K562 (cell line): ENCODE results near the gene TAF4. TPM values are rescaled to one million over a fixed set of nuclear protein-coding genes. Genes with fewer than 3 reads are reported as not detected.

Experiments
- BHLHE40 ChIP-seq: IDR thresholded peaks from 2 replicates; pipeline ENCODE4 v1.6.1; 2011; ENCODE audit warnings: low read length, improper control_type of control experiment
- CC2D1A ChIP-seq: fragments of 450-650 bp; IDR thresholded peaks from 2 replicates; pipeline ENCODE4 v1.6.1; 2017; ENCODE audit warnings: mild to moderate bottlenecking
- PTTG1 ChIP-seq: fragments of 450-650 bp; IDR thresholded peaks from 2 replicates; pipeline ENCODE4 v1.6.1; 2016; ENCODE audit warnings: low read depth, mild to moderate bottlenecking, missing genetic modification characterization, missing compliant biosample characterization
- SMARCC2 ChIP-seq: fragments of 450-650 bp; IDR thresholded peaks from 2 replicates; pipeline ENCODE4 v1.6.1; 2017; ENCODE audit warnings: antibody characterized with exemption, moderate library complexity, mild to moderate bottlenecking, low read depth
- TBP ChIP-seq: optimal IDR thresholded peaks from 2 replicates; pipeline ENCODE3; 2011; ENCODE audit warnings: low read depth, low read length, improper control_type of control experiment
- ZNF121 ChIP-seq: sonication (generic); formaldehyde crosslinking; conservative IDR thresholded peaks from 2 replicates; pipeline ENCODE4 v1.8.0; 2022; ENCODE audit warnings: missing genetic modification reagents
- ZNF134 ChIP-seq: fragments of 250-450 bp; sonication (Bioruptor Pico); conservative IDR thresholded peaks from 2 replicates; pipeline ENCODE4 v1.4.0; 2020
- polyA plus RNA-seq, 8 experiments: library from polyadenylated mRNA; depleted of rRNA in 4 of 8; stranded (reverse) in 5 of 8; unstranded in 3 of 8; fragments of >200 nt; fragmentation: Nextera tagmentation in 2 of 8; fragmentation: Illumina TruSeq in 1 of 8; extraction: Ambion mirVana in 2 of 8; extraction: Trizol in 1 of 8; gene quantifications; 2 replicates each; pipeline versions ENCODE4 v1.2.1 to v1.2.3, GENCODE V29; 2011 to 2014; ENCODE audit warnings: inconsistent platforms in 1 of 8, missing spikeins in 1 of 8
- total RNA-seq, 7 experiments: library from RNA; depleted of rRNA in 6 of 7; stranded (reverse); fragments of >200 nt in 6 of 7; fragmentation: Illumina TruSeq in 2 of 7; extraction: Trizol in 2 of 7; gene quantifications; 2 replicates each; pipeline versions ENCODE4 v1.2.1 to v1.2.3, GENCODE V29; 2011 to 2021; ENCODE audit warnings: low replicate concordance in 1 of 7
- TF ChIP-seq, protein P1 (sequence below): fragments of 250-450 bp; sonication (Bioruptor Pico); IDR thresholded peaks from 2 replicates; pipeline ENCODE4 v1.8.0; 2022; ENCODE audit warnings: moderate library complexity, mild to moderate bottlenecking, inconsistent platforms
- TF ChIP-seq, protein P2 (sequence below): fragments of 450-650 bp; IDR thresholded peaks from 2 replicates; pipeline ENCODE4 v1.6.1; 2016; ENCODE audit warnings: low read depth, mild to moderate bottlenecking, moderate library complexity
- TF ChIP-seq, protein P3 (sequence below): fragments of 200-800 bp; sonication (Bioruptor generic); IDR thresholded peaks from 2 replicates; pipeline ENCODE4 v1.6.1; 2017; ENCODE audit warnings: missing genetic modification characterization, missing compliant biosample characterization
- TF ChIP-seq, protein P4 (sequence below), 2 experiments: fragments of 450-650 bp; conservative IDR thresholded peaks; 2 replicates each; pipeline ENCODE4 v1.6.1; 2017; ENCODE audit warnings: mild to moderate bottlenecking in 2 of 2, moderate library complexity in 2 of 2

Gene TAF4
- total and polyA plus RNA-seq, 9 of the 15 experiments (the other 6 are each of a cell fraction or from before 2014, with no cell fraction given), result 0.44 to 28.3 (median 5.6) TPM

DNA sequence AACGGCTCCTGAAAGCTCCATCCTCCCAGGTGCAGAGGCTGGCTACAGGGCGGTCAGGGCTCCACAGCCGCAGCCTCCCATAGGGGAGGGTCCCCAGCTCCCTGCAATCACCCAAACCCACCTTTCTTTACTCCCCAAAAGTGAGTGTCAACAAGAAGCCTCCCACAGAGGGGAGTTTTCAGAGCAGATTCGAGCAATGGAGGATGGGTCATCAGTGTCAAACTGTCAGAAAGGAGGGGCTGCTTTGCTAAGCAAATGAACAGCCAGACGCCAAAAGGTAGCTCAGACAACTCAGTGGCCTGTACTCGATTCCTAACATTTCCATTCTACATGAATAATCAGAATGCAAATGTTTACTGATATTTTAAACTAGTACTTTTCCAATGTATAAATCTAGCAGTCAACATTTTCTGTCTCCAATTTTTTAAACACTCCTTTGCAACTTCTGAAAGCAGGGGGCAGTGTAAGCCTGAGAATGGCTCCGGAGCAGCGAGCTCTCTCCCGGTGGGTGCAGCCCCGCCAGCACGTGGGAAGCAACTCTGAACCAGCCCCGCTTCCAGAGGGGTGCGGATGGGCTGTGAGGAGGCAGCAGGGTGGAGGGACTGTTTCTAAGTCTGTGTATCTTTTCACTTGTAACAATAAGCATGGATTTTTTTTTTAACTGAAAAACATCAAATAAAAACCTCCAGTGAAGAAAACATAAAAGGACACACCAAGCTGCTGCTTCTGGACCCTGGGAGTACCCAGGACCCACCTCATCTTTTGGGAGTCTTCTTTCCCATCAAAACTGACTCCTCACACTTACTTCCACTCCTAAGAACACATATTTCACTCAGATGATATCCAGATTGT lies 54.9 kb downstream of the TAF4 start (continued):
- TF ChIP-seq SMARCC2 (no peak), BHLHE40 (peak; percentile 66), TBP (no peak), ZNF134 (CRISPR knock-in tag) (no peak), CC2D1A (no peak), PTTG1 (tag) (no peak), ZNF121 (CRISPR knock-in tag) (no peak)
- TF ChIP-seq, protein P1, sequence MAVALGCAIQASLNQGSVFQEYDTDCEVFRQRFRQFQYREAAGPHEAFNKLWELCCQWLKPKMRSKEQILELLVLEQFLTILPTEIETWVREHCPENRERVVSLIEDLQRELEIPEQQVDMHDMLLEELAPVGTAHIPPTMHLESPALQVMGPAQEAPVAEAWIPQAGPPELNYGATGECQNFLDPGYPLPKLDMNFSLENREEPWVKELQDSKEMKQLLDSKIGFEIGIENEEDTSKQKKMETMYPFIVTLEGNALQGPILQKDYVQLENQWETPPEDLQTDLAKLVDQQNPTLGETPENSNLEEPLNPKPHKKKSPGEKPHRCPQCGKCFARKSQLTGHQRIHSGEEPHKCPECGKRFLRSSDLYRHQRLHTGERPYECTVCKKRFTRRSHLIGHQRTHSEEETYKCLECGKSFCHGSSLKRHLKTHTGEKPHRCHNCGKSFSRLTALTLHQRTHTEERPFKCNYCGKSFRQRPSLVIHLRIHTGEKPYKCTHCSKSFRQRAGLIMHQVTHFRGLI (CRISPR knock-in tag), result no peak
- TF ChIP-seq, protein P2, sequence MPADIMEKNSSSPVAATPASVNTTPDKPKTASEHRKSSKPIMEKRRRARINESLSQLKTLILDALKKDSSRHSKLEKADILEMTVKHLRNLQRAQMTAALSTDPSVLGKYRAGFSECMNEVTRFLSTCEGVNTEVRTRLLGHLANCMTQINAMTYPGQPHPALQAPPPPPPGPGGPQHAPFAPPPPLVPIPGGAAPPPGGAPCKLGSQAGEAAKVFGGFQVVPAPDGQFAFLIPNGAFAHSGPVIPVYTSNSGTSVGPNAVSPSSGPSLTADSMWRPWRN, result no peak
- TF ChIP-seq, protein P3, sequence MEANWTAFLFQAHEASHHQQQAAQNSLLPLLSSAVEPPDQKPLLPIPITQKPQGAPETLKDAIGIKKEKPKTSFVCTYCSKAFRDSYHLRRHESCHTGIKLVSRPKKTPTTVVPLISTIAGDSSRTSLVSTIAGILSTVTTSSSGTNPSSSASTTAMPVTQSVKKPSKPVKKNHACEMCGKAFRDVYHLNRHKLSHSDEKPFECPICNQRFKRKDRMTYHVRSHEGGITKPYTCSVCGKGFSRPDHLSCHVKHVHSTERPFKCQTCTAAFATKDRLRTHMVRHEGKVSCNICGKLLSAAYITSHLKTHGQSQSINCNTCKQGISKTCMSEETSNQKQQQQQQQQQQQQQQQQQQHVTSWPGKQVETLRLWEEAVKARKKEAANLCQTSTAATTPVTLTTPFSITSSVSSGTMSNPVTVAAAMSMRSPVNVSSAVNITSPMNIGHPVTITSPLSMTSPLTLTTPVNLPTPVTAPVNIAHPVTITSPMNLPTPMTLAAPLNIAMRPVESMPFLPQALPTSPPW (CRISPR knock-in tag), result peak; percentile 28; the same call in 1 of the 2 replicates
- TF ChIP-seq, protein P4, sequence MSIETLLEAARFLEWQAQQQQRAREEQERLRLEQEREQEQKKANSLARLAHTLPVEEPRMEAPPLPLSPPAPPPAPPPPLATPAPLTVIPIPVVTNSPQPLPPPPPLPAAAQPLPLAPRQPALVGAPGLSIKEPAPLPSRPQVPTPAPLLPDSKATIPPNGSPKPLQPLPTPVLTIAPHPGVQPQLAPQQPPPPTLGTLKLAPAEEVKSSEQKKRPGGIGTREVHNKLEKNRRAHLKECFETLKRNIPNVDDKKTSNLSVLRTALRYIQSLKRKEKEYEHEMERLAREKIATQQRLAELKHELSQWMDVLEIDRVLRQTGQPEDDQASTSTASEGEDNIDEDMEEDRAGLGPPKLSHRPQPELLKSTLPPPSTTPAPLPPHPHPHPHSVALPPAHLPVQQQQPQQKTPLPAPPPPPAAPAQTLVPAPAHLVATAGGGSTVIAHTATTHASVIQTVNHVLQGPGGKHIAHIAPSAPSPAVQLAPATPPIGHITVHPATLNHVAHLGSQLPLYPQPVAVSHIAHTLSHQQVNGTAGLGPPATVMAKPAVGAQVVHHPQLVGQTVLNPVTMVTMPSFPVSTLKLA (conservative IDR thresholded peaks at IDR 0.05), result peak; percentile 64 to 81; a peak in 3 of 4 replicates
